ENCODE results near the gene SOCS3.

Gene SOCS3, protein sequence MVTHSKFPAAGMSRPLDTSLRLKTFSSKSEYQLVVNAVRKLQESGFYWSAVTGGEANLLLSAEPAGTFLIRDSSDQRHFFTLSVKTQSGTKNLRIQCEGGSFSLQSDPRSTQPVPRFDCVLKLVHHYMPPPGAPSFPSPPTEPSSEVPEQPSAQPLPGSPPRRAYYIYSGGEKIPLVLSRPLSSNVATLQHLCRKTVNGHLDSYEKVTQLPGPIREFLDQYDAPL

DNA sequence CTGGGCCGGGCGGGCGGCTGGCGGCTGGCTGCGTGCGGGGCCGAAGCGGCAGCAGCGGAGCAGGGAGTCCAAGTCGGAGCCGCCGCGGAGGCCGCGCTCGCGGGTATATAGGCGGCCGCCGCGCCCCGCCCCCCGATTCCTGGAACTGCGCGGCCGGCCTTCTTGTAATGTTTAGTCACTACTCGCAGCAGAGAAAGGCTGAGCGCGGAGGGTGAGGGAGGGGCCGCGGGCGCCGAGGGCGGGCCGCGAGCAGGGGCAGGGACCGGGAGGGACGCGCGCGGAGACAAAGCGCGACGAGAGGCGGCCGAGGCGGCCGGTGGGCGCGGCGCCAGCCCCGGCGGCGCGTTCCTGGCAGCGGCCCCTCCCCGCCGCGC, at the start of gene SOCS3:
Gene SOCS3 (minus strand): TSS at position 81 of the 374 bp plus-strand sequence. CDS start 982 bp downstream, outside the sequence.
- DNase-seq, result peak; percentile 93

DNA sequence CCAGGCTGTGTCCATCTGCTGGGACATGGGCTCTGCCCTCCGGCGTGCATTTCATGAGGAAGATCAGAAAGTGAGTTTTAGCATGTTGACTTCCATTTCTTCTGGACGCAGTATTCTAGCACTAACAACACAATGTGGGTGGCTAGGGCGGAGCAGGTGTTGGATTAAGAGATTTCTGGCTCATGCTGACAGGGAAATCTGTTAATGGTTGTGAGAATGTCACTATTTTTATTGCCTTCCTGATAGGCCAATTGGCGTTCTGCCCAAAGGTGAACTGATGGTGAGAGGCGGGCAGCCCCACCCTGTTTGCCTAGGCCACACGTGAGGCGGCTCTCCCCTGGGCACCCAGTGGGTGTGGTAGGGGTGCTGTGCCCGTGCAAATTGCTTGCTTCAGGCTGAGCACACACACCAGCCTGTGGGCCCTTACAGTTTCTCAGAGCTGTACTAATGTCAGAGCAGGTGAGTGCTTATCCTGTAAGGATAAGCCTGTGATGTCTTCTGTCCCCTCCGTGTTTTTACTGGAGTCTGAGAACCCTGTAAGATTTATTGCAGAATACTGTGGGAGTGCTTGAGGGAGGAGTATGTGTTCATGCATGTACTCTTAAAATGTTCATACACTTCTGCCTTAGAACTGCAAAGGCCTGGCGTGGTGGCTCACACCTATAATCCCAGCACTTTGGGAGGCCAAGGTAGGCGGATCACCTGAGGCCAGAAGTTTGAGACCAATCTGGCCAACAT, 49.5 kb upstream of the SOCS3 start:
- no peak for DNase-seq

DNA sequence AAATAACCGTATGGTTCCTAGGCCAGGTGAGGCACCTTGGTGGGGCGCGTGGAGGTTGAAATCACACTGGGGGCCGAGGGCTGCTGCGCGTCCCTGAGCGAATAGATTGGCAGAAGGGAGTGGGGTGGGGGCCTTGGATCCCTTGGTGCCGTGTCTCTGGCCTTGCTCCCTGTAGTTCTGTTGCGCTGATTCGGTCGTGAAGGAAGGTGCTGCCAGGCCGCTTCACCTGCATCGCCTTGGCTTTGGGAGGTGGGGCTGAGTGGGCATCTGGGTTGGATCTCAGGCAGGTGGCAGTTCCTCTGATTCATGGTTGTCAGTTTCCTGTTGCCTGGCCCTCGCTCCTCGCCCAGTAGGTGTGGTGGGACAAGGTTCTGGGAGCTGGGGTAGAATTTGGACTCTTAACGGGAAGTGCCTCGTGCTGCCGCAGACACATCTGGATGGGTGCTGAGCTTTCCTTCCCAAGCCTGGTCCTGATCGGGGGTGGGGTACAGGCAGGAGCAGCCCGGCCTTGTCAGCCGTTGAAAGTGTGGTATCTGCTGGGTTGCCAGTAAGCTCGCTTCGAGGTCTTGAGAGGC, 48.7 kb upstream of the SOCS3 start:
- no peak for DNase-seq

DNA sequence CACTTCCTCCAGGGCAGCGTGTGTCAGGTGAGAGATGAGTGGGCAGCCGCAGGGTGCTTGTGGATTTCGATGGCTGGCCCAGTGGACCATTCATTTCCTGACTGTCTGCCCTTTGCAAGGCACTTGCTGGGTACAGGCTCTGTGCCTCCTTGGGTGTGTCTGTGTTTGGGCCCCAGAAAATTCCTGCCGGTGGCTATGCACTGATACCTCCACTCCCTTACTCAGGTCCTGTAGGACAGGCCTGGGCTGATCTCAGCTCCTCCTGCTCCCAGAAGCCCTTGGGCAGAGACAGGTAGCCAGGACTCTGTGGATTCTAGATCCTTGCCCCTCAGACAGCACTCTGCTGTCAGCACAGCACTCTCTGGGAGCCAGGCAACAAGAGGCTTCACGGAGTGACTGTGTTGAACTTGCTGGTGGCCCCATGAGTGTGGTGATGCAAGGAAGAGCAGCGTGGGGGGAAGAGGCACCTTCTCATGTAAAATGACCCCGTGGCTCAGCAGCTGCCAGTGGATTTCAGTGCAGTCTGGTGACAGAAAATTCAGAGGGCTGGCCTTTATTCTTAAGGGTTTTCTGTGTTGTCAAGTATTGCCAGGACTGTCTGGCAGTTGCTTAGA, 47.6 kb upstream of the SOCS3 start:
- no peak for DNase-seq

- DNase-seq, result no peak
Measured at GRCh38 chr17:78406920-78407319, 47.0 kb upstream of the SOCS3 start.

DNA sequence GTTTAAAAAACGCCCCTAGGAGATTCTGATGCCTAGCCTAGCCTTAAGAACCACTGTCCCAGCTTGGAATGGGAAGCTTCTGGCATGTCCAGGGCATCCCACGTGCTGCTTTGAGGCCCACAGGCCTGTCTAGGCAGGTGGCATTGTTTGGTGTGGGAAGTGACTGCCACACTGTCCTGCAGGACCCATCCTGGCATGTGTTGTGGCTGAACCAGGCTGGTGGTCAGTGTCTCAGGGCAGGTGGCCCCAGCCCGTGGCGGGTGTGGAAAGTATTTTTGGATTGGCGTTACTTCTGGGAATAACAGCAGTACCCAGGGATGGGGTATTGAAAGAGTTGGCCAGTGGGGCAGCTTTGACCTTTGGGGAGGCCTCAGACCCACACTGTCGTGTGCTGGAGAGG, 46.5 kb upstream of the SOCS3 start:
- DNase-seq, result no peak

DNA sequence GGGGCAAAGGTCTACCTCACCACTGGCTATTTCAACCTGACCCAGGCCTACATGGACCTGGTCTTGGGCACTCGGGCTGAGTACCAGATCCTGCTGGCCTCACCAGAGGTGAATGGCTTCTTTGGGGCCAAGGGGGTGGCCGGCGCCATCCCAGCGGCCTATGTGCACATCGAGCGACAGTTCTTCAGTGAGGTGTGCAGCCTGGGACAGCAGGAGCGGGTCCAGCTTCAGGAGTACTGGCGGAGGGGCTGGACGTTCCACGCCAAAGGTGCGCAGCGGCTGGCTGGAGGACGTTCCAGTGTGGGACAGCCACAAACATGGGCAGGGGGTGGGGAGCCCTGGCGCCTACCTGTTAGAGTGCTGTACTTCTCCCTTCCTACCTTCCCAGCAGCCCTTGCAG, 43.9 kb upstream of the SOCS3 start:
- DNase-seq, result no peak

DNA sequence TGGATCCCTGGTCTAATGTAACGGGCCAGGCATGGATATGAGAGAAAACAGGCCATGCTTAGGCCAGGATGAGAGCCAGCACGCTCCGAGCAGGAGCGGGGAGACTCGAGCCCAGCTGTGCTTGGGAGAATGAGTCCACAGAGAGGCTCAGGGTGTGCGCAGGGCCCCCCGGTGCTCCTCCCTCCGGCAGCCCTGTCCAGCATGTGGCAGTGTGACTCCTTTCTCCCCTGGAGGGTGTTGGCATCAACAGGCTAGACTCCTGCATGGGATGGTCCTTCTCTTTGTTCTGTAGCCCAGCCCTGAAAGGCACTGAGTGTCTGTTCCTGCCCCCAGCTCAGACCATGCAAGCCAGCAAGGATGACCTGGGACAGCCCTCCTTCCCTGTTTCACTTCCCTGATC, 42.0 kb upstream of the SOCS3 start:
- DNase-seq, result no peak

DNA sequence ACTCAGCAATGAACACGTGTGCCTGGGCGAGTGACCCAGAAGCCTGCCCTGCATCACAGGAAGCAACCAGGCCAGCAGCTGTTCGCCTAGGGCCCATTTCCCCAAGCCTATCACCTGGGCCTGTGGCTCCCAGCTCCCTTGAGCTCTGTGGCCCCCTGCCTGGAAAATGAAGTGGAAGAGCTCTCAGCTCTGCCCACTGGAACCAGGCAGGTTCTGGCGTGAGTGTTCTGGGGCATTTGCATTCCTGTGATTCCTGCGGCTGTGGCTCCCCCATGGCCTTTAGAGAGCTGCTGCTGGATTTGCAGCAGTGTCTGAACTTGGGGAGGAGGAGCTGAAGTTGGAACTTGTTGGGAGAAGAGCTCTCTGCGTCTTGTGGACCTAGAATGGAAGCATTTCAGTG, 41.4 kb upstream of the SOCS3 start:
- no peak for DNase-seq

GRCh38 chr17:78400581-78401240, 40.8 kb upstream of the SOCS3 start:
- DNase-seq, result no peak

DNA sequence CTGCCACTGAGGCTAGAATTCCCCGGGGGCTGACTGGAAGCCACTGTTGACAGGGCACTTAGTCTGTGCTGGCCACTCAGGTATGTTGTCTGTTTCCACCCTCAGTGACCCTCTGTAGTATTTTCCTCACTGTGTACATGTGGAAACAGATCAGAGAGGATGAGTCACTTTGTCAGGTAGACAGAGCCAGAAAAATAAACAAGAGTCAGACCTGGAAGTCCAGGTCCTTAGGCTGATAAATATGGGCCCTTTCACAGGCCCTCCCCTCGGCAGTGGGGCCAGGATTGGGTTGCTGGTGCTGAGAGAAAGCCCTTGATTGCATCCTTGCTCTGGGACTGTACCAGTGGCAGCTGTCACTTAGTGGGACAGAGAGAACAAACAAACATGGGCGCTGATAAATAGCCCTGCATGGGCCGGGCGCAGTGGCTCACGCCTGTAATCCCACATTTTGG, 39.8 kb upstream of the SOCS3 start:
- DNase-seq, result no peak

DNA sequence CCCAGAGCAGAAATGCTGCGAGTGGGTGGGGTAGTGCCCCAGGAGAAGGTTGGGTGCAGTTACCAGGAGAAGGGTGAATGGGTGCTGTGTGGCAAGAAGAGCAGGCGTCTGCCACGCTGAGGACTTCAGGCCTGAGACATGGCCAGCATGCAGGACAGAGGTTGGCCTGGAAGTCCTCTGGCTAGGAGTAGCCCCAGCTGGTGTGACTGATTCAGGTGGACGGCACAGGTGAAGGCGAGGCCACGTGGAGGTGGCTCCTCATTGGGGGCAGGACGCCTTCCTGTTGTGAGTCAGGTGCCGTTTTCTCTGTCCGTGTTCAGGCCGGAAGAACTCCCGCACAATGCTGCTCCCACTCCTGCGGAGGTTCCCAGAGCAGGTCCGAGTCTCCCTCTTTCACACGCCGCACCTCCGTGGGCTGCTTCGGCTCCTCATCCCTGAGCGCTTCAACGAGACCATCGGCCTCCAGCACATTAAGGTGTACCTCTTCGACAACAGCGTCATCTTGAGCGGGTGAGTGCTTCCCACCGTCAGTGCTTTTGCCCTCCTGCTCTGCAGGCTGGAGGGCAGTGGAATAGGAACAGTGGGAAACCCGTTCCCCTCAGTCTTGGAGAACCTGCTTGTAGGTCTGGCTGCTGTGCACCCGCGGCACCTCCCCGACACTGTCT, 39.3 kb upstream of the SOCS3 start:
- no peak for DNase-seq

DNA sequence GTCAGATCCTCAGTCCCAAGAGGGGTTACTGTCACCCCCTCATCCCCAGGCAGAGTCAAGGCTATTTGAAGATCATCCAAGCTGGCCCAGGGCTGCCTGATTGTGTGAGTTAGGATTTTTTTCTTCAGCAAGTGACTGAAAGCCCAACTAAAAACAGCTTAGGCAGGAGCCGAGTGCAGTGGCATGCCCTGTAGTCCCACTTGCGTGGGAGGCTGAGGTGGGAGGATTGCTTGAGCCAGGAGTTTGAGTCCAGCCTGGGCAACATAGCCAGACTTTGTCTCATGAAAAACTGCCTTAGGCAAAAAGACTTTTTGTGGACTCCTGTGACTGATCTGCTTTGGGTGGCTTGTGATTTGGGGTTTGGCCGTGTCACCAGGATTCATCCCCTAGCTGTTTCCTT, 38.5 kb upstream of the SOCS3 start:
- no peak for DNase-seq

DNA sequence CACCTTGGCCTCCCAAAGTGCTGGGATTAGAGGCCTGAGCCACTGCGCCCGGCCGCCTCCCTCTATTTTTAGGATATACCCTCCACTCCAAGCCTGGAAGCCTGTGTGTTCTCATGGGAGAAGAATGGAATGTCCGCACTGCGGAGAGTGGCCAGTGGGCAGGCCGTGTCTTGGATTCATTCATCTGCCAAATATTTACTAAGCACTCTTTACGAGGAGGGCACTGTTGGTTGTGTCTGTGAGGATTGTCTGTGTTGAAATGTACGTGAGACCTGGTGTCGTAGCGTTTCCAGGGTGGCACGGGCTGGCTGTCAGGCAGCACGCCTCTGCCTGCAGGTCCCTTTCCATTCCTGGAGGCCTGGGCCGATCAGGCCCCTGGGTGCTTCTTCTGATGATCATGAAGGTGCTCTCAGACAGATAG, 37.8 kb upstream of the SOCS3 start:
- DNase-seq, result no peak

GRCh38 chr17:78396441-78397337, 36.8 kb upstream of the SOCS3 start:
- no peak for DNase-seq

DNA sequence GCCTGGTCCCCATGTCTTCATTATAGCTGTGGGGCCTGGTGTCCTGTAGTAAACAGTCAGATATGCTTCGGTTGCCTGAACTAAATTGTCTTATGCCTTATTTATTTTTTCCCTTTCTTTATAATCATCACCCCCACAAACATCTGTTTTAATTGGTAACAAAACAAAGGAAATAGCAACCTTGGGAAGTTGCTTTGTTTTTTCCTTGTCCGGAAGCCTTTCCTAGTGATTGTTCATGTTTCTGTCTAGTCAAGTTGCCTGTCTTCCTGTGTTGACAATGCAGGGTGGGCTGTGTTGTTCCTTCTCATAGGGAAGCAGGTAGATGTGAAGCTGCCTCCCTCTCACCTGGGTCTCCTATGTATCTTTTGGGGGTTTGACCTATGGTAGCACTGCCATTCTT, 35.3 kb upstream of the SOCS3 start:
- no peak for DNase-seq

- DNase-seq, result no peak
Measured at GRCh38 chr17:78394209-78394608, 34.3 kb upstream of the SOCS3 start.

DNA sequence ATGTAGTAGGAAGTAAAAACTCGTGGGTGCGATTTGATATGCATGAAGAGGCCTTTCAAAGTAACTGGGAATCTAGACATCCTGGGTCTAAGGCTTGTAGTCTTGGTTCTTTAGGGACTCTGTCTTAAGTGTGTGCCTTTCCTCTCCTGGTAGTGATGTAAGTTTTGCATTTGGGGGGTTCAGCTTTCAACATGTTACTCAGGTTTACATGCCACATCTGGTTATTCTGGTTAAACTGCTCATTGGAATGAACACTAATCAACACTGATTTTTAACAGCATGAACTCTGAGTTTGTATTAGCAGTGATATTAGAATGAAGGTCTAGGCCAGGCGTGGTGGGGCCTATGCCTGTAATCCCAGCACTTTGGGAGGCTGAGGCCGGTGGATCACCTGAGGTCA, 33.7 kb upstream of the SOCS3 start:
- no peak for DNase-seq

DNA sequence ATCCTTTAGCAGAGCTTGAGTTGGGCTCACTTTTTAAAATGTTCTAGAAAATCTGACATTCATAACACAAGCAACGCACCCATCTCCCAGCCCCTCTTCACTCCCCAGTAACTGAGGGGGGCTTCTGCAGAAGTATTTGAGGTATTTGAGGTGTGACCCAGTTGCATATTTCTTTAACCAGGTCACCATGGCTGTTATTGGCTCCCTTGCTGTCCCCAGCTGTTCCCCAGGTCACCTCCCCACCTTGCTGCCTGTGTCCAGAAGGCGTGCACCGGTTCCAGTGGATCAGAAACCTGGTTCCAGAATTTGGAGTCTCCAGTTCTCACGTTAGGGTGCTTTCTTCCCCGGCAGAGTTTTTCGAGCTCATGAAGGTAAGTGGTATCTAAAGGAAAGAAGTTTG, 32.4 kb upstream of the SOCS3 start:
- no peak for DNase-seq

DNA sequence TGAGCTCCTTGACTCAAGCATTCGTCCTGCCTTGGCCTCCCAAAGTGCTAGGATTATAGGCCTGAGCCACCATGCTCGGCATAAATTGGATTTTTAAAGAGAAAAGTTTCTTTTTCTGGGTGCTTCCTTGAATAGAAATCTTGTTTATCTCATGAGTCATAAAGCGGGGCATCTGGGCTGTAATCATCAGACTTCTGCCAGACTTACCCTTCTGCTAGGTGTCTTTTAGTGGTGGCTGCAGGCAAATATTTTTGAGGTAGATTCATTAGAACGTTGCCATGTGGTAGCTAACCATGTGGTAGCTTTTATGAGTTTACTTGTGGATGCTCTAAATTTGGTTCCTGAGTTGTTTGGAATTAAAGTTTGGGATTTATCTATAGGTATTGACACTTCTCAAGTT, 32.0 kb upstream of the SOCS3 start:
- no peak for DNase-seq

DNA sequence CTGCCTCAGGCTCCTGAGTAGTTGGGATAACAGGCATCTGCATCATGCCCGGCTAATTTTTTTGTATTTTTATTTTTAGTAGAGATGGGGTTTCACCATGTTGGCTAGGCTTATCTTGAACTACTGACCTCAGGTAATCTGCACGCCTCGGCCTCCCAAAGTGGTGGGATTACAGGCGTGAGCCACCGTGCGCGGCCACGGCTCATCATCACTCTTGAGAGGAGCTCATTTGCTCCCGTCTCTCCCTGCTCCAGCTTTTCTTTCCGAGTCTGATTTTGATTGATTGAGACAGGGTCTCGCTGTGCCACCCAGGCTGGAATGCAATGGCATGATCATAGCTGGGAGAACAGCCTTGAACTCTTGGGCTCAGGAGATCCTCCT, 31.2 kb upstream of the SOCS3 start:
- no peak for DNase-seq
